ACC112 (cell line): ENCODE results near the gene IFI27L1.

Source experiments
- H2AFZ ChIP-seq: fragments of 200-600 bp; sonication (generic); one replicate; pipeline ENCODE4 v1.6.0; 2017; ENCODE audit warnings: antibody characterized with exemption, low read length; ENCODE audit not compliant: unreplicated experiment
- H3K27ac ChIP-seq: fragments of 200-600 bp; sonication (generic); 2 replicates; pipeline ENCODE4 v1.5.1; 2014; ENCODE audit warnings: low read depth, mild to moderate bottlenecking, antibody characterized with exemption, low read length, moderate library complexity
- H3K27me3 ChIP-seq: fragments of 200-600 bp; sonication (generic); 2 replicates; pipeline ENCODE4 v1.6.1; 2014; ENCODE audit warnings: mild to moderate bottlenecking, antibody characterized with exemption, low read length, moderate library complexity, mixed read lengths; ENCODE audit not compliant: insufficient read depth
- H3K36me3 ChIP-seq: fragments of 200-600 bp; sonication (generic); 2 replicates; pipeline ENCODE4 v1.6.1; 2016; ENCODE audit warnings: mild to moderate bottlenecking, antibody characterized with exemption, low read length, moderate library complexity, mixed read lengths; ENCODE audit not compliant: insufficient read depth
- H3K4me1 ChIP-seq: fragments of 200-600 bp; sonication (generic); one replicate; pipeline ENCODE4 v1.6.1; 2016; ENCODE audit warnings: low read length, mixed read lengths; ENCODE audit not compliant: insufficient read depth, unreplicated experiment, control insufficient read depth
- H3K4me3 ChIP-seq: fragments of 200-600 bp; sonication (generic); 2 replicates; pipeline ENCODE4 v1.5.1; 2014; ENCODE audit warnings: mild to moderate bottlenecking, low read depth, low read length
- H3K79me2 ChIP-seq: fragments of 200-600 bp; sonication (generic); one replicate; pipeline ENCODE4 v1.6.0; 2016; ENCODE audit warnings: low read length; ENCODE audit not compliant: control insufficient read depth, unreplicated experiment, insufficient read depth

The IFI27L1 gene

GRCh38 chr14:94042433-94043091, 38.5 kb upstream of the IFI27L1 start:
- no peak overlapping the region for H2AFZ ChIP-seq
- H3K27me3 ChIP-seq = no peaks in the 10 kb centered on the region
- no peaks in the 10 kb centered on the region for H3K36me3 ChIP-seq
- H3K4me3 ChIP-seq = no peak overlapping the region
- H3K27ac ChIP-seq = no peak overlapping the region
- no peaks in the 10 kb centered on the region for H3K79me2 ChIP-seq
- H3K4me1 ChIP-seq = peaks cover 15% of the 10 kb centered on the region

- Histone ChIP-seq H3K27ac (no peak overlapping the region), H2AFZ (no peak overlapping the region), H3K27me3 (no peaks in the 10 kb centered on the region), H3K36me3 (peaks cover 3% of the 10 kb centered on the region; the same call in 1 of the 2 replicates), H3K4me3 (no peak overlapping the region), H3K4me1 (peaks cover 15% of the 10 kb centered on the region), H3K79me2 (no peaks in the 10 kb centered on the region)
Observed at GRCh38 chr14:94043111-94043755, 37.9 kb upstream of the IFI27L1 start.

GRCh38 chr14:94043756-94044475, 37.2 kb upstream of the IFI27L1 start:
- H3K27me3 ChIP-seq = no peaks in the 10 kb centered on the region
- no peak overlapping the region for H3K4me3 ChIP-seq
- H3K27ac ChIP-seq = no peak overlapping the region
- H2AFZ ChIP-seq = no peak overlapping the region
- no peaks in the 10 kb centered on the region for H3K79me2 ChIP-seq
- H3K4me1 ChIP-seq = peaks cover 15% of the 10 kb centered on the region
- H3K36me3 ChIP-seq = peaks cover 8% of the 10 kb centered on the region; the same call in 1 of the 2 replicates

- H3K36me3 ChIP-seq = peaks cover 13% of the 10 kb centered on the region; the same call in 1 of the 2 replicates
- no peak overlapping the region for H3K27ac ChIP-seq
Observed at GRCh38 chr14:94044476-94045091, 36.5 kb upstream of the IFI27L1 start.

GRCh38 chr14:94045101-94045500, 36.0 kb upstream of the IFI27L1 start:
- H3K27me3 ChIP-seq = no peaks in the 10 kb centered on the region
- H2AFZ ChIP-seq = no peak overlapping the region
- no peaks in the 10 kb centered on the region for H3K79me2 ChIP-seq
- peaks cover 15% of the 10 kb centered on the region for H3K4me1 ChIP-seq
- H3K4me3 ChIP-seq = no peak overlapping the region
- peaks cover 17% of the 10 kb centered on the region for H3K36me3 ChIP-seq
- no peak overlapping the region for H3K27ac ChIP-seq

More at GRCh38 chr14:94044476-94045091, 36.5 kb upstream of the IFI27L1 start:
- Histone ChIP-seq H2AFZ (no peak overlapping the region), H3K79me2 (no peaks in the 10 kb centered on the region), H3K4me3 (no peak overlapping the region), H3K27me3 (no peaks in the 10 kb centered on the region), H3K4me1 (peaks cover 15% of the 10 kb centered on the region)

GRCh38 chr14:94045563-94046345, 35.4 kb upstream of the IFI27L1 start:
- peaks cover 23% of the 10 kb centered on the region for H3K36me3 ChIP-seq
- H3K4me1 ChIP-seq = peaks cover 15% of the 10 kb centered on the region
- no peaks in the 10 kb centered on the region for H3K27me3 ChIP-seq
- no peaks in the 10 kb centered on the region for H3K79me2 ChIP-seq
- H2AFZ ChIP-seq = no peak overlapping the region
- no peak overlapping the region for H3K4me3 ChIP-seq
- H3K27ac ChIP-seq = no peak overlapping the region

- Histone ChIP-seq H3K4me1 (peaks cover 11% of the 10 kb centered on the region), H3K4me3 (no peak overlapping the region), H3K27ac (no peak overlapping the region), H3K27me3 (no peaks in the 10 kb centered on the region), H2AFZ (no peak overlapping the region), H3K36me3 (peaks cover 28% of the 10 kb centered on the region), H3K79me2 (no peaks in the 10 kb centered on the region)
Observed at GRCh38 chr14:94046696-94047250, 34.3 kb upstream of the IFI27L1 start.

GRCh38 chr14:94047581-94047980, 33.5 kb upstream of the IFI27L1 start:
- H3K36me3 ChIP-seq = peaks cover 35% of the 10 kb centered on the region
- H3K79me2 ChIP-seq = no peaks in the 10 kb centered on the region
- no peaks in the 10 kb centered on the region for H3K27me3 ChIP-seq
- H3K4me1 ChIP-seq = peaks cover 9% of the 10 kb centered on the region
- no peak overlapping the region for H2AFZ ChIP-seq
- no peak overlapping the region for H3K4me3 ChIP-seq
- no peak overlapping the region for H3K27ac ChIP-seq

GRCh38 chr14:94048691-94049624, 32.2 kb upstream of the IFI27L1 start:
- H3K4me1 ChIP-seq = no peaks in the 10 kb centered on the region
- H3K79me2 ChIP-seq = no peaks in the 10 kb centered on the region
- no peak overlapping the region for H3K4me3 ChIP-seq
- peaks cover 41% of the 10 kb centered on the region for H3K36me3 ChIP-seq
- no peak overlapping the region for H3K27ac ChIP-seq
- no peaks in the 10 kb centered on the region for H3K27me3 ChIP-seq
- no peak overlapping the region for H2AFZ ChIP-seq
